ENCODE measurements around the gene CORO2B.

Gene CORO2B

DNA sequence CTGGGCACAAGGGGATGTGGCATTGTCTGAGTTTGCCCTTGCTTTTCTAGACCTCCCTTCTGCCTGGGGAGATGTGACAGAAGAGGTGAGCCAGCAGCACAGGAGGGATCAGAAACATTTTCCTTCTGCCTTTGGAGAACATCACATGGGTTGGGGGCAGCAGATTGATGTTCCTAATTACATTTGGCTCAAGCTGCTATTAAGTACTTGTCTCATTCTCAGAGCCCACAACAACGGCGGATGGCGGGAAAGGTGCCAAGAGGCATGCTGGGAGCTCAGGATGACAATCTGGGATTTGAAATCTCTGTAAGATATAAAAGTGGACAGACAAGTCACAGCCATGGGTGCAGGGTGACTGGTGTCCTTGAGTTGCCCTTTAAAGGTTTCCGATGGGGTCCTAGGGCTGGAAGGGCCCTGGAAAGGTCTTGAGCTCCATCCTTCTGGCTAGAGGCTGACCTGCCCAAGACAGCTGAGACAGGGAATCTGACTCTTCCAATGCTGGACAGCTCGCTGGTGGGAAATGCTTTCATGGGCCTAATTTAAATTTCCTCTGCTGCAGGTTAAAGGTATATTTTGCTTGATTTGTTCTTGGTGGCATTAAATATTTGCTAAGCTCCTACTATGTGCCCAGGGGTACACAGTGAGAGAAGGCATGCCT lies 2.4 kb upstream of the CORO2B start:
- Mint-ChIP-seq H3K4me1 (ENCODE audit: low read depth) (peaks cover 8% of the 10 kb centered on the region), H3K27ac (no peak overlapping the region), H3K27me3 (peaks cover 38% of the 10 kb centered on the region), H3K36me3 (no peaks in the 10 kb centered on the region), H3K4me3 (peak overlapping the region; percentile 40), H3K9me3 (ENCODE audit: low read depth) (no peaks in the 10 kb centered on the region)

DNA sequence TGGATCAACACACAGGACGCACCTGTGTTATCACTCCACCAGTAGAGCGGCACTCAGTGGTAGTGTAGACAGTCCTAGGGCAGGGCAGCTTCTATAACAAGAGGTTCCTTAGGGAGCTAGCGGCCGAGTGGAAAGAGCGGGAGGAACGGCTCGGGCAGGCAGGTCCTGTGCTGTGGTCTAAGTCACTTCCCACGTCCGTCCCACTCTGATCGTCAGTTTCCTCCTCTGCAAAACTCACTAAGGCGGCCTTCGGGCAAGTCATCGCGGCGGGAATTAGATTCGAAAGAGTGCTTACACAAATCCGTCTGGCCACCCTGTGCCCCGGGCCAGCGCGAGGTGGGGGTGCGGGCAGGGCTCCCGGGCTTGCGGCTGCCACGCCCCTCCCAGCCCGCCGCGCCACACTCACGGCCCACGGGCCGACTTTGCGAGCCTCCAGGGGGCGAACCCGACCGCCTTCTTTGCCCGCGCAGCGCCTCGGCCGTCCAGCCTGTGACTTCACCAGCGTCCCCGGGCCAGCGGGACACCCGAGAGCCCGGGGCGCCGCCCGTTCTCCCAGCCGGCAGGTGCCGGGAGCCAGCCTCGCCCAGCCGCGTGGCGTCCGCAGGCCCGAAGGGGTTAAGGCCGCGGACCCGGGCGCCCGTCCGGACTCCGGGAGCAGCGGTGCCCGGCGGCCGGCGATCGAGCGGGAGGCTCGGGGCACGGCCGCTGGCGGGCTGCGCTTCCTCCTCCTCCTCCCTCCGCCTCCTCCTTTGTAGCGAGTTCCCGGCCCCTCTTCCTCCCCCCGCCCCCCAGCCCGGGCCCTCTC lies 416 bp upstream of the CORO2B start:
- H3K4me1 Mint-ChIP-seq (ENCODE audit: low read depth) = peaks cover 8% of the 10 kb centered on the region
- no peaks in the 10 kb centered on the region for H3K9me3 Mint-ChIP-seq (ENCODE audit: low read depth)
- H3K27ac Mint-ChIP-seq = no peak overlapping the region
- H3K4me3 Mint-ChIP-seq = peak overlapping the region; percentile 84
- H3K36me3 Mint-ChIP-seq = no peaks in the 10 kb centered on the region
- peaks cover 29% of the 10 kb centered on the region for H3K27me3 Mint-ChIP-seq

DNA sequence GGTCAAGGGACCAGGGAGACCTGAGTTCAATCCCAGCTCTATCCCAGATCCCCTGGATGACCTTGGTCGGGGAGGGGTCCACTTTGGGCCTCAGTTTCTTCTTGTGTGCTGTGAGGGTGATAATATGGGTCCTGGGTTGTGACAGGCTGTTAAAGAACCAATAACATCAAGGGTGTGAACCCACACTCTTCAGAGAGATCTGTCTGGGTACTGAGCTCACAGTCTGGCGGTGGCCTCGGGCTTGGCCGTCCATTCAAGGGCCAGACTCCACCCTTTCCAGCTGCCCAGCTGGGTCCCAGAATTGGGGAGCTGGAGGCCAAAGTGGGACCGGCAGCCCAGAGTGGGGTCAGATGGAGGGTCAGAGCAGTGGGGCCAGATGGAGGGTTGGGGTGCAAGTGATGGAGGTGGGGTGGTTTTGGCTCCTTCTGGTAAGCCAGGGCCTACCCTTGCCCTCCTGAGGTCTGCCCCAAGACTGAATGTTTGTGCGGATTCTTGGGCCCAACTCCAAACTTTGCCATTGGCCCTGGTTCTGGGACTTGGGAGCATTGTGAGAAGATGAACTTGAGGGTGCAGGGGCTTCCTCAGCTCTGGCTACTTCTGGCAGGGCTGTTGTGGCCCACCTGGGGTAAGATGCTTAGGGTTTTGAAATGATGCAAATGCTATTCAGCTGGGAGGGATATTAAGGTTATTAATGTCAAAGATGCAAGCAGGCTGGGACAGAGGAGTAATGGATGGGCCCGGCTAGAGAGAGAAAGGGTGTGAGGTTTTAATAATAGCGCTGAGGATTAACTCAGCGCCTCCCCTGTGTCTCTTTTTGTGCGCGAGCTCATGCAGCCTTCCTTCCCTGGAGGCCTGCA lies 1.5 kb downstream of the CORO2B start:
- peak overlapping the region; percentile 55 for H3K4me3 Mint-ChIP-seq
- no peak overlapping the region for H3K27ac Mint-ChIP-seq
- H3K9me3 Mint-ChIP-seq (ENCODE audit: low read depth) = no peaks in the 10 kb centered on the region
- H3K4me1 Mint-ChIP-seq (ENCODE audit: low read depth) = peaks cover 8% of the 10 kb centered on the region
- H3K36me3 Mint-ChIP-seq = no peaks in the 10 kb centered on the region
- peaks cover 18% of the 10 kb centered on the region for H3K27me3 Mint-ChIP-seq

- no peak overlapping the region for H3K27ac Mint-ChIP-seq
- peaks cover 8% of the 10 kb centered on the region for H3K4me1 Mint-ChIP-seq (ENCODE audit: low read depth)
- no peaks in the 10 kb centered on the region for H3K9me3 Mint-ChIP-seq (ENCODE audit: low read depth)
- peaks cover 18% of the 10 kb centered on the region for H3K27me3 Mint-ChIP-seq
- no peaks in the 10 kb centered on the region for H3K36me3 Mint-ChIP-seq
- H3K4me3 Mint-ChIP-seq = no peak overlapping the region
Measured at GRCh38 chr15:68580883-68581155, 2.0 kb downstream of the CORO2B start.

- H3K4me3 Mint-ChIP-seq = no peak overlapping the region
- no peaks in the 10 kb centered on the region for H3K36me3 Mint-ChIP-seq
- no peaks in the 10 kb centered on the region for H3K9me3 Mint-ChIP-seq (ENCODE audit: low read depth)
- peaks cover 12% of the 10 kb centered on the region for H3K4me1 Mint-ChIP-seq (ENCODE audit: low read depth)
- H3K27ac Mint-ChIP-seq = no peak overlapping the region
- H3K27me3 Mint-ChIP-seq = peaks cover 12% of the 10 kb centered on the region
Measured at GRCh38 chr15:68581725-68582124, 2.9 kb downstream of the CORO2B start.

DNA sequence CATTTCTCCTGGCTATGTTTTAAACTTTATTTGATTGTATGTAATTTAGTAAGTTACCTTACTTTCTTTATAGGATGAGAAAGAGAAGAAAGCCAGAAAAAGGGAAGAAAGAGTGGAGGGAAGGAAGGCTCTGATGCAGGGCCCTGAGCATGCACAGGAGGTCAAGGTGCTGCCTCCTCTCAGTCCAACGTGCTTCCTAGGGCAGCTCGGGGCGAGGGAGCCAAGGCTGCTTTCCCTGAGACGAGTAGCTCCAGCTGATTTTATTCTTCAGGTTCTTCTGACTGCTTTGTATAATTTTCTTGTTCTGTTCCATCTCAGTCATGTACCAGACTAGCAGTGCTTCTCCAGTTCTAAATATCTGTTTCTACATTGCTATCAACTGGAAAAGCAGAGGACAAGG lies 3.4 kb downstream of the CORO2B start:
- Mint-ChIP-seq H3K27me3 (peaks cover 9% of the 10 kb centered on the region), H3K27ac (no peak overlapping the region), H3K4me1 (ENCODE audit: low read depth) (peaks cover 11% of the 10 kb centered on the region), H3K9me3 (ENCODE audit: low read depth) (no peaks in the 10 kb centered on the region), H3K4me3 (no peak overlapping the region), H3K36me3 (no peaks in the 10 kb centered on the region)

- peaks cover 13% of the 10 kb centered on the region for H3K4me1 Mint-ChIP-seq (ENCODE audit: low read depth)
- H3K4me3 Mint-ChIP-seq = no peak overlapping the region
- peaks cover 6% of the 10 kb centered on the region for H3K27me3 Mint-ChIP-seq
- no peaks in the 10 kb centered on the region for H3K9me3 Mint-ChIP-seq (ENCODE audit: low read depth)
- H3K27ac Mint-ChIP-seq = no peak overlapping the region
- no peaks in the 10 kb centered on the region for H3K36me3 Mint-ChIP-seq
Measured at GRCh38 chr15:68582864-68583263, 4.1 kb downstream of the CORO2B start.

DNA sequence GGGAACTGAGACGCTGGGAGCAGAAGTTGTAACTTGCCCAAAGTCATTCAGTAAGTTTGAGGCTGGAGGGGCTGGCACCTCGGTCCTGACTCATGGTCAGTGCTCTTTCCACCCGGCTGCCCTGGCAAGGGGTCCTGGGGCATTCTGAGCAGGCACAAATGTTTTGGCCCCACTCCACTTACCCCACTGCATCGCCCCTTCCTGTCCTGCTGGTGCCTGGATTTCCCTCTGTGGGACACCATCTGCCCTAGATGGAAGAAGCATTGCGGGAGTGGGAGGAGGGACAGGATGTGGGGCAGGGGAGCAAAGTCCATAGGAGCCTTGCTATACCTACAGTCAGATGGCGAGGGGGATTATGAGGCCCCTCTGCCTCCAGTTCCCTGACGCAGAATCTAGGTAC lies 4.5 kb downstream of the CORO2B start:
- peaks cover 2% of the 10 kb centered on the region for H3K27me3 Mint-ChIP-seq
- H3K36me3 Mint-ChIP-seq = no peaks in the 10 kb centered on the region
- H3K27ac Mint-ChIP-seq = no peak overlapping the region
- no peaks in the 10 kb centered on the region for H3K9me3 Mint-ChIP-seq (ENCODE audit: low read depth)
- H3K4me3 Mint-ChIP-seq = no peak overlapping the region
- H3K4me1 Mint-ChIP-seq (ENCODE audit: low read depth) = peaks cover 14% of the 10 kb centered on the region

- Mint-ChIP-seq H3K9me3 (ENCODE audit: low read depth) (no peaks in the 10 kb centered on the region), H3K4me1 (ENCODE audit: low read depth) (peaks cover 16% of the 10 kb centered on the region), H3K36me3 (no peaks in the 10 kb centered on the region), H3K27me3 (peaks cover 2% of the 10 kb centered on the region), H3K27ac (no peak overlapping the region), H3K4me3 (no peak overlapping the region)
Measured at GRCh38 chr15:68583936-68584755, 5.4 kb downstream of the CORO2B start.

DNA sequence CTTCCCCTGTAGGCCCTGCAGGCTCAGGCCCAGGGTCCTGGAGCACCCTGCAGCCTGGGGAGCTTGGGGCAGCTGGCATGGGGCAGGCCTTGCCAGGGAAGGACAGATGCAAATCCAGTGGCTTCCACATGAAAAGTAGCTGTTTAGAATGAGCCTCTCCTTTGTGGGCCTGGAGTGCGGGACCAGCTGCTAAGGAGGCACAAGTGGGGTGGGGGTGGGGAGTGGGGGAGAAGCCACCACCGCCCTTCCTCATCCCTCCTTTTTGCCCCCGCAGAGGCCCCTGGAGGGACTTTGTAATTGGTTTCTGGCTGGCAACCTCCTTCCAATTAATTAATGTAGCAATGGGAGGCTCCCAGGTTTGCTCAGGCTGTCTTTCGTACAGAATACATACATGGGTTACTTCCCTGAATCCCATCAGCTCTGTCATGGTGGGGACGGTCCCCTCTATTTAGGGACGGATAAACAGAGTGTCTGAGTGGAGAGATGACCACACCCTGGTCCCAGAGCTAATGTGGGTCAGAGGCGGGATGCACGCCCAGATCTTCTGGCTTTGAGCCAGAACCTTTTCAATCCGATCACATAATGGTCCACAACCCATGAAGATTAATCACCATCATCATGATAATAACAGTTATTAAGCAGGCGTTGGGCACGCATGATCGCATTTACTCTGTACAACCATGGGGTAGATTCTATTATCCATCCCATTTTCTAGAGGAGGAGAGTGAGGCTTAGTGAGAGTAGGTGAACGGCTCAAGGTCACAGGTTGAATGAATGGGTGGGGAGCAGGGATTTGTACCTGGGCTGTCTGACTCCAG lies 6.2 kb downstream of the CORO2B start:
- Mint-ChIP-seq H3K27ac (no peak overlapping the region), H3K4me1 (ENCODE audit: low read depth) (peaks cover 16% of the 10 kb centered on the region), H3K9me3 (ENCODE audit: low read depth) (no peaks in the 10 kb centered on the region), H3K27me3 (no peaks in the 10 kb centered on the region), H3K36me3 (no peaks in the 10 kb centered on the region), H3K4me3 (no peak overlapping the region)

DNA sequence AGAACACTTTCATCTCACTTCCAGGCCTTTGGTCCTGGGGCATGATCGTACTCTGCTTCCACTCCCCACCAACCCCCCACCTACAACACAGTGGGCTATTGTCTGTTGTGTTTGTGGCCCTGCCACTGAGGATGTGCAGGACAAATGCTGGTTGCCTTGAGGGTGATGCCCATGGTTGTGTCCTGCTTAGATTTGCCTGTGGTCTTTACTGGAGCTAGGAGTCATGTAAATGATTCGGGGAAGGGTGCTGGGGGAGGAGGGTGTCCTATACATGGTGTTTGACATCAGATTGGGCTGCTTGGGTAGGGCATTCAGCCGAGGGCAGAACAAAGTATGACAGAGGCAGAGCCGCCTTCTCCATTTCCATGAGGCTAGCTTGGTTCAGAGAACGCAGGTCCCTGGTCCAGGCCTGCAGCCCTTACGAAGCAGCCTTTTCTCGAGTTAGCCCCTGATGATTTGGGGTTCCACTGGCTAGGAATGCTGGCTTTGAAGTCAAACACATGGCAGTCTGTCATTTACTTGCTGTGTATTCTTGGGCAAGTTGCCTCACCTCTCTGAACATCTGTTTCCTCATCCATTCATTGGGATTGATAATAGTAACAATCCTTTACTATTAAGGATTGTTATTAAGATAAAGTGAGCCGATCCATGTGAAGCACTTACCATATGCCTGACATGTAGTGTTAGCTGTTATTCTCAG lies 6.9 kb downstream of the CORO2B start:
- Mint-ChIP-seq H3K27ac (no peak overlapping the region), H3K4me3 (no peak overlapping the region), H3K4me1 (ENCODE audit: low read depth) (peaks cover 16% of the 10 kb centered on the region), H3K27me3 (no peaks in the 10 kb centered on the region), H3K9me3 (ENCODE audit: low read depth) (no peaks in the 10 kb centered on the region), H3K36me3 (no peaks in the 10 kb centered on the region)

DNA sequence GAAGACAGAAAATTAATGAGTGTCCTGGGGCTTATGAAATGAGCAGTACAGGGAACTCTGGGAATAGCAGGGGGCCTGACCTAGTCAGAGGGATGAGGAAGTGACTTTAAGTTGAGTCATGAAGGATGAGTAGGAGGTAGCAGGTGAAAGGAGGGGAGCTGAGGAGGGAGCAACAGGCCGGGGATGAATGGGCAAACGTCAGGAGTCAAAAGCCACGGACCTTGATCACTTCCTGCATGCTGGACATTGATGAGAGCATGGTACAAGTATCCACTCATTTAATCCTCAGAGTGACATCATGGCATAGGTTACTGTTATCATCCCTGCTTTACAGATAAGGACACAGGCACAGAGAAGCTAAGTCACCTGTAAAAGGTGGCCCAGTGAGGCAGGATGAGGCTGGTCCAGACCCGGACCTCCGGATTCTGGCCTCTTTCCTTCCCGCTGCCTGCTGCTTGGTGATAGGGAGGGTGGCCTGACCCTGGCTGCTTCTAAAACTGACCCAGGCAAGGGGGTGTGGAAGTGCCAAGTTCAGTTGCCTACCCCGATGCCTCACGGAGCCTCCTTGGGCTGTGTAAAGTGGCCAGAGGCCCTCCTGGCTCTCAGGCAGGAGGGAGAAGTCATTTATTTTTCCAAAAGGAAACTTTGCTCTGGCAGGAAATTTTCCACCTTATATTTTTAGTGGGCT lies 7.6 kb downstream of the CORO2B start:
- H3K9me3 Mint-ChIP-seq (ENCODE audit: low read depth) = no peaks in the 10 kb centered on the region
- H3K27ac Mint-ChIP-seq = no peak overlapping the region
- no peaks in the 10 kb centered on the region for H3K27me3 Mint-ChIP-seq
- peaks cover 16% of the 10 kb centered on the region for H3K4me1 Mint-ChIP-seq (ENCODE audit: low read depth)
- H3K36me3 Mint-ChIP-seq = no peaks in the 10 kb centered on the region
- no peak overlapping the region for H3K4me3 Mint-ChIP-seq

- peaks cover 16% of the 10 kb centered on the region for H3K4me1 Mint-ChIP-seq (ENCODE audit: low read depth)
- H3K4me3 Mint-ChIP-seq = peak overlapping the region; percentile 22
- no peaks in the 10 kb centered on the region for H3K36me3 Mint-ChIP-seq
- H3K27me3 Mint-ChIP-seq = peaks cover 3% of the 10 kb centered on the region
- H3K27ac Mint-ChIP-seq = no peak overlapping the region
- no peaks in the 10 kb centered on the region for H3K9me3 Mint-ChIP-seq (ENCODE audit: low read depth)
Measured at GRCh38 chr15:68587769-68588385, 9.1 kb downstream of the CORO2B start.
